Right ventricle myocardium inferior (tissue), 1 donor: ENCODE results near the gene ATP23. TPM values are rescaled to one million over a fixed set of nuclear protein-coding genes. Genes with fewer than 3 reads are reported as not detected.

ENCODE experiments used
- ATAC-seq: fragments of 200-7000 bp; cut with Tn5 transposase; one replicate; pipeline ENCODE4 v1.9.1; 2020; ENCODE audit warnings: mild to moderate bottlenecking, moderate library complexity
- DNase-seq: peaks from one replicate; pipeline ENCODE4 v3.0.0; 2021; ENCODE audit errors: missing footprints
- intact Hi-C: fragments of 100-400 bp; cut with DNase I; formaldehyde crosslinking; loops from one replicate; pipeline ENCODE4 v1.11.0; 2022
- total RNA-seq: library from RNA; stranded (reverse); fragmentation: NEBNext Ultra II Directional; extraction: Animal tissue kit (Norgen Biotek cat#: 25700); gene quantifications from one replicate; pipeline ENCODE4 v1.2.1, GENCODE V29; 2021
- donor health status: DM: no; HTN: yes; CAD: no; lungs with severe emphysema.

The ATP23 gene
- total RNA-seq, 1 donor from 2014 or later = 8.2 TPM

DNA sequence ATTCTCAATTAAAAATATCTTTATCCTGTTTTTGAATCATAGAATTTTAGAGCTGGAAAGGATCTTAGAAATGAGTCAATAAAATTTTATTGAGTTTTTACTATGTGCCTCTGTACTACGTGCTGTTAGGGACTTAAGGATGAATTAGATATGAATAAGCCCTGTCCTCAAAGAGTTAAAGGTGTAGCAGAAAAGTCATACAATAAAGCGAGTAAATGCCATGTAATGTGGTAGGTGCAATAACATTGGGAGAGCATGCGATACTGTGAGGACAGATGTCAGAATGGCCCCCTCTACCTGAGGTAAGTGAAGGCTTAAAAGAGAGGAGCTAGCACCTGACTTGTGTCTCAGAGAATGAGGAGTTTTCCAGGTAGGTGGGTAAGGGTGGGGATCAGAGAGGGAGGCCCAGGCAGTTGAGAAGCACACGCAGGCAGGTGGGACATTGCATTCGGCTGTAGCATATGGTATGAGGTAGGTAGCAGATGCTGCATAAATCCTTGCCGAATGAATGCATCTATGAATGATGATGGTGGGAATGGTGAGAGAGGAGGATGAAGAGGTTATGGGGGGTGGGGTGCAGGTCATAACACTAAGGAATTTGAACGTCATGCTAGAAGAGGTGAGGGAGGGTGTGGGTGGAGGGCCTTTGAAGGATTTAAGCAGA lies 35.4 kb upstream of the ATP23 start:
- intact Hi-C loops = loop anchor here (1.0 kb wide), 3 partner anchors 75 to 124 kb away; partner anchors contain the start of gene TSFM
- DNase-seq = no peak
- ATAC-seq = no peak

DNA sequence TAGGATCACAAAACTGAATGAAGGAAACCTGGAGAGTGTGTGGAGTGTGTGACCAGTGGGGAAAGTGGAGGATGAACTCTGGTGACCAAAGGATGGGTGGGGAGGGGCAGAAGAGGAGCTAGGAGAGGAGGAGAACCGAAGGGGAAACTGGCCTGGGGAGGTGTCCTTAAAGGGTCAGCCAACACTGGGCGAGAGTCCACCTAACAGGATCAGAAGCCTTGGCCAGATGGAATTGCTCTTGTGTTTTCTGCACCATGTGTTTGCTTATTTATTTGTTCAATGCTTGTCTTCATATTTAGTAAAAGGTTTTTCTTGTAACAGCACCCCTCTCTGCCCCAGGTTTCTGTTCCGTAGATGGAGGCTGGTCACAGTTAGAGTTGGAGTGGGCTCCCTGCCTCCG lies 34.5 kb upstream of the ATP23 start:
- intact Hi-C loops = no loop called here
- peak; percentile 15 for ATAC-seq
- no peak for DNase-seq

GRCh38 chr12:57907281-57907680 lies 34.1 kb upstream of the ATP23 start:
- intact Hi-C loops = no loop called here
- DNase-seq (no peak), ATAC-seq (no peak)

DNA sequence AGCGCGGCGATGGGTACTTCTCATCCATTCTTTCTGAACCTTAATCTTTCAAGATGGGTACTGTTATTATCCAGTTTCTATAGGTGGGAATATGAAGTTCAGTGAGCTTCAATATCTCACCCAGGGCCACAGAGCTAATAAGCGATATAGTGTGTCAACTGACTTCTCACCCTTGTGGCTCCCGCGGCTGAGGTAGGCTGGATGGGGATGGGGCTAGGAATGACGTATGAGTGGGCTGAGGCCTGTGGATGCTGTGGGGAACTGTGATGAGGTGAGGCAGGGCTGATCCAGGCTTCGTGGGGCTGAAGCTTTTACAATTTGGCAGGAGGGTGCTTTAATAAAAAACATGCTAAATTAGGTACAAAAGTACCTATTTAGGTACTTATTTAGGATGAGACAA lies 32.9 kb upstream of the ATP23 start:
- no peak for ATAC-seq
- DNase-seq = no peak
- intact Hi-C loops = no loop called here

GRCh38 chr12:57909056-57909455 lies 32.3 kb upstream of the ATP23 start:
- ATAC-seq (no peak), DNase-seq (no peak)
- intact Hi-C loops = no loop called here

DNA sequence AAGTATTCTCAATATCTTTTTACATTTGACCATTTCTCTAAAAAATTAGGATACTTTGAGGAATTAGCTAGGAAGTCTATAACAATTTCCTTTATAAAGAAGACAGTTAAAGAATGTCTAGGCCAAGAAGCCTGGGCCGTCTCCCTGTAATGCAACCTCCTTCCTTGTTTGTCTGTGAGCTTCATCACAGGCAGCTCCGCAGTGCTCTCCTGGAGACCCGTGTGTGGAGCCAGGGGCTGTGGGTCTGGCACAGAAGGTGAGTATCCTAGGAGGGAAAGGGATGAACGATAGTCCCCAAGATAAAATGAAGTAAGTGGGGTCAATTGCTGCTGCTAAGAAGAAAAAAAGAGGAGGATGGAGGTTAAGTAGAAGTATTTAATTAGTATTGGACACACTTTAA lies 31.8 kb upstream of the ATP23 start:
- no peak for ATAC-seq
- intact Hi-C loops = no loop called here
- DNase-seq = no peak

GRCh38 chr12:57918147-57918546 lies 23.2 kb upstream of the ATP23 start:
- ATAC-seq (no peak), DNase-seq (no peak)
- intact Hi-C loops = no loop called here

DNA sequence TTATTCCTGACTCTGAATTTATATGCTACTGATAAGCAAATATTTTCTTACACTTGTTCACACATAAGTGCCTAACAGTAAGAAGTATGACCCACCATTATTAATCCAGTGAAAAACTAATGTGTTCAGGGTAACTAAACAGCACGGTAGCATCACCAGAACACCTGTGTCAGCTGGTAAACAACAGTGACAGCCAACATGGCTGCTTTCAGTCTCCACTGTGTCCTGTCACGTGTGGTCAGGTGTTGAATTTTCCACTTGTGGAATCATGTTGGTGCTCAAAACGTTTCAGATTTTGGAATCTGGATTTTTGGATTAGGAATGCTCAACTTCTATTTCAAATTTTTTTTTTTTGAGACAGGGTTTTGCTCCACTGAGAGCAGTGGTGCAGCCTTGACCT lies 14.3 kb upstream of the ATP23 start:
- intact Hi-C loops = no loop called here
- DNase-seq (no peak), ATAC-seq (no peak)

DNA sequence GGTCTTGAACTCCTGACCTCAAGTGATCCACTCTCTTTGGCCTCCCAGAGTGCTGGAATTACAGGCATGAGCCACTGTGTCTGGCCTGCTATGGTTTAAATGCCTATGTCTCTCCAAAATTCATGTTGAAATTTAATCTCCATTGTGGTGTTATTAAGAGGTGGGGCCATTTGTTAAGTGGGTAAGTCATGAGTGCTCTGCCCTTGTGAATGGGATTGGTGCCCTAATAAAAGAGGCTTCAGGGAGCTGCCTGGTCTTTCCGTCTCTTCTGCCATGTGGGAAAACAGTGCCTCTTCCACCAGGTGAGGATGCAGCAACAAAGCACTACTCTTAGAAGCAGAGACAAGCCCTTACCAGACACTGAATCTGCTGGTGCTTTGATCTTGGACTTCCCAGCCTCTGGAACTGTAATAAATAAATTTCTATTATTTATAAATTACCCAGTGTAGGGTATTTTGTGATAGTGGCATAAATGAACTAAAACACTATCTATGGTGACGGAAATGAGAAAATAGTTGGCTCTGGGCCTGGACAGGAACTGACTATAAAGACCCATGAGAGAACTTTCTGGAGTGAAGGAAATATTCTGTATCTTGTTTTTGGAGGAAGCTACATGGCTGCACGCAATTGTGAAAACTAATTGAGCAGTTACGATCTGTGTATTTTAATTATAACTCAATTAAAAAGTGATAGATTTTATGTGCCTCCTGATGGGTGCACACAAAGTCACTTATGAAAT lies 12.1 kb upstream of the ATP23 start:
- ATAC-seq (no peak), DNase-seq (no peak)
- intact Hi-C loops = no loop called here

- DNase-seq (no peak), ATAC-seq (no peak)
- intact Hi-C loops = no loop called here
Observed at GRCh38 chr12:57934819-57935218, 6.5 kb upstream of the ATP23 start.

- ATAC-seq (no peak), DNase-seq (no peak)
- intact Hi-C loops = no loop called here
Observed at GRCh38 chr12:57935331-57935730, 6.0 kb upstream of the ATP23 start.

DNA sequence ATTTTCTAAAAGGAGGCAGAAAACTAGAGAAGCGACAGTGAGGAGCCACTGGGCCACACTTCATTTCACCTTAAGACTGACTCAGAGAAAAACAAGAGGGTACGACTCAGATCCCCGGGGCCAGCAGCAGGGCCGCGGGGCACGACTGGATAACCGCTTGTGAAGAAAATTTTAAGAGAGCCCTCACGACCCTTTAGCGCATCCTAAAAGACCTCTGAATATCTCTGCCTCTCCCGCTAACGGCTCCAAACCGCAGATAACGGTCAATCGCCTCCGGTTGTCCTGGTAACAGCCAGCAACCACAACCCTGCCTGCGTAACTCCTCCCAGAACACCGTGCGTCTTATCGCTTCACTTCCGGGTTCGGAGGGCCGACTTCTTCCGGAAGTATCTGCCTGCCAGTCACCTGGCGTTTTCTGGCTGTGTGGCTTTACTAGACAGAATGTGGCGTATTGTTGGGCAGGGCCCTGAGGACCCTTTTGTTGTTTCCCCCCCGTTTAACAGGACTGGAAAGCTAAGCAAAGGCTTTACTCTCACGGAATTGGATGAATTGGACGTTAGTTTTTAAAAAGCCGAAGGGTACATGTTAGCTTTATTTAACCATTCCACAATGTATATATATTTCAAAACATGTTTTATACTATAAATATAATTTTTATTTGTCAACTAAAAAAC lies 5.4 kb upstream of the ATP23 start:
- peak; percentile 97 for ATAC-seq
- intact Hi-C loops = no loop called here

GRCh38 chr12:57936513-57936883 lies 4.9 kb upstream of the ATP23 start:
- no peak for ATAC-seq
- intact Hi-C loops = no loop called here
- no peak for DNase-seq

More for the DNA sequence above, 5.4 kb upstream of the ATP23 start:
- DNase-seq = peak; percentile 94

DNA sequence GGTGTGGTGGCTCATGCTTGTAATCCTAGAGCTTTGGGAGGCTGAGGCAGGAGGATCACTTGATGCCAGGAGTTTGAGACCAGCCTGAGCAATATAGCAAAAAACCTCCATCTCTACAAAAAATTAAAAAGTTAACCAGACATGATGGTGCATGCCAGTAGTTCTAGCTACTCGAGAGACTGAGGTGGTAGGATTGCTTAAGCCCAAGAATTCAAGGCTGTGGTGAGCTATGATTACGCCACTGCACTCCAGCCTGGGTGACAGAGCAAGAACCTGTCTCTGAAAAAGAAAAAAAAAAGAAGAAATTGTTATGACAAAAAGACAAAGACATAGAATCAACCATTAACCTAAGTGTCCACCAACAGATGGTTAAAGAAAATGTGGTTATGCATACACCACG lies 2.1 kb upstream of the ATP23 start:
- intact Hi-C loops = no loop called here
- DNase-seq (no peak), ATAC-seq (no peak)

DNA sequence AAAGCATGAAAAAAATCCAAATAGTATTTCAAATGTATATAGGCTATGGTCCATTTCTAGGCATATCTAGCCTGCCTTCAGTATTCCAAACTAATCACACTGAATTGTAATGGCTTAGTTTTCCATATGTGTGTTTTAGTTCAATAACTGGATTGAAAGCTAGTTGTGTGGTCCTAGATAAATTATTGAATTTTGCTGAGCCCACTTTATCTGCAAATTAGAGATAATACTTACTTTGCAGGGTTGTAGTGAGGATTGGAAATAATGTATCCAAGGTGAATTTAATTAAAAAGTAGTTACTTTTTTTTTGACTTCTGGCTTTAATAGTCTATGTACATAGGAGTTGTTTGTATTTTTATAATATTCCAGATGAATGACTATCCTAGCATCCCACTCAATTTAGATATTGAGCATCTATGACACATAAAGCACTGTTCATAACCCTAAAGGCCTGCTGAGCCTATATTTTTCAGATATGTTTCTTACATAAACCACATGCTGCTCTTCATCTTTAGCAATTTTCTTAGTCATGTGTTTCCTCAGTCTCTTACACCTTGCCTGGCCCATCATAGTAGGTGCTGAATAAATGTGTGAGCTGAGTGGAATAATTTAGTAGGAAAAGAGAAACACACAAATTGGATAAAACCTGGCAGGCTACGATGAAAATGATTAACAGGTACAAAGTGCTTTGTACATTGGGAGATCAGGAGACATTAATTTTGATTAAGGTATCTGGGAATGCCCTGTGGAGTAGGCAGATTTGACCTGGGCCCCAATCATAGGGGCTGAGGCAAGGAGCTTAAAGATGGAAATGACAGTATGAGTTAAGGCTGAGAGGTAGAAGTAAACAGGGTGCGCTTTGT lies 1.1 kb upstream of the ATP23 start:
- intact Hi-C loops = no loop called here
- ATAC-seq = no peak

GRCh38 chr12:57940915-57941164 lies 527 bp upstream of the ATP23 start:
- ATAC-seq (no peak), DNase-seq (no peak)
- intact Hi-C loops = no loop called here

More for the DNA sequence above, 1.1 kb upstream of the ATP23 start:
- DNase-seq = no peak

DNA sequence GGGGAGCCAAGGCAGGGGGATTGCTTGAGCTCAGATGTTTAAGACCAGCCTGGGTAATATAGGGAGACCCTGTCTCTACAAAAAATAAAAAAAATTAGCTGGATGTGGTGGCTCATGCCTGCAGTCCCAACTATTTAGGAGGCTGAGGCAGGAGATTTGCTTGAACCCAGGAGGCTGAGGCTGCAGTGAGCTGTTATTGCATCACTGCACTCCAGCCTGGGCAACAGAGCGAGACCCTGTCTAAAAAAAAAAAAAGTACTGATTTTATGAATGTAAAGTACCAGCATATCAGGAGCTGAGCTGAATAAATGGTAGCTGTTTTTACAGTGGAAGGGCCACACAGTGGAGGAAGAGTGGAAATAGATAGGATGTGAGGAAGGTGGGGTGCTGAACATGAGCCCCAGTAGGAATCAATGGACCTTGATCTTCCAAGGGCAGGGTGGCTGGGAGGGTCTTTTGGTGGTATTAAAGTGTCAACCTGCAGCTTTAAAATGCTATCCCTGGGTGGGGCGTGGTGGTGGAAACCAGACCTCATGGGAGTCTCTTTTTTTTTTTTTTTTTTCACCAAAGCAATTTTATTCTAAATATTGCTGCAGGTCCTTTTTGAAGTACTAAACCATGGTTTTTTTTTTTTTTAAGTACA lies 2.2 kb downstream of the ATP23 start:
- intact Hi-C loops = no loop called here
- ATAC-seq = no peak

DNA sequence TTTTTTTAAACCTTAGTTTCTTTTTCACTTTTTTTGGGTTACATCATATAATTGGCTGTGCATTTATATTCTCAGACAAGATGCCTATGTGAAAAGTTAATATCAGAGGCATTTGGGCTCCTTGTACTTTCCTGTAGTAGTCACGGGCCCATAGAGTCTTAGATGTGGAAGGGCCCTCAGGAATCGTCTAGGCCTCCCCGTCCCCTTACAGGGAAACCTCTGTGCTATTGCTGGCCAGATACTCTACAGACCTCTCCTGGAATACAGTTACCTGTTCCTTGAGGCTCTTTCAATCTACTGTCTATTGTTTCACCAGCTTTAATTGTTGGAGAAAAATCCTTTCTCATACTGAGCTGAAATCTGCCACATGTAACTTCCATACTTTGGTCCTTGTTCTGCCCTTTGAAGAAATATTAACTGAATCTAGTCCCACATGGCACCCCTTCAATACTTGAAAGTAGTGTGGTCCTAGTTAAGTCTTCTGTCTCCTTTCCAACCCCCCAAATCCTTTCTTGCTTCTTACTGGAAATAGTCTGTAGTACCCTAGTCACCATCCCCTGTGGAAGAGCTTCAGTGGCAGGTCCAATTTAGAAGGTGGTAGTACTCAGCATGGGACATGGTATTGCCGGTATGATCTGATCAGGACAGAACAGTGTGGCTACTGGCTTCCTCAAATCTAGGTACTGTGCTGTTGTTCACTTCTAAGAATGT lies 3.1 kb downstream of the ATP23 start:
- ATAC-seq (no peak), DNase-seq (no peak)
- intact Hi-C loops = no loop called here

More for the DNA sequence above, 2.2 kb downstream of the ATP23 start:
- DNase-seq = no peak
